Brain pericyte (primary cell): ENCODE results near the gene PTPRD.

Experiments
- DNase-seq: peaks from one replicate; pipeline ENCODE4 v3.0.0-alpha.2; 2012; ENCODE audit warnings: low read depth, low spot score

Gene PTPRD

DNA sequence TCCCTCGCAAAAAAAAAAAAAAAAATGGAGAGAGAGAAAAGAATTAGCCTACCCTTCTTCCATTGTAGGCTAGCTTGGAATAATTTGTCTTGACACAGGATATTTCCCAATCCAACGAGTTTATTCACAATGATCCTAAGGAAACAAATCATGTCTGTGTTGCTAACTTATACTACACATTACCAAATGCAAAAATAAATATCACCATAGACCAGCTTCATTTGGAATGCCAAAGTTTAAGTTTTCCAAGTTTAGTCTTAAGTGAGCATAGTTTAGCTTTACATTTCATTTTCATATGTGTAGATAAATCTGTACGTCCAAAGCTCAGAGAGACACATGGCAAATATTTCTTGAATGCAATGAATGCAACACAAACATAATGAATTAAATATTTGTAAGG is 1707.1 kb downstream of the PTPRD start:
- DNase-seq: no peak

GRCh38 chr9:8904771-8905515 is 1707.9 kb downstream of the PTPRD start:
- no peak for DNase-seq

DNA sequence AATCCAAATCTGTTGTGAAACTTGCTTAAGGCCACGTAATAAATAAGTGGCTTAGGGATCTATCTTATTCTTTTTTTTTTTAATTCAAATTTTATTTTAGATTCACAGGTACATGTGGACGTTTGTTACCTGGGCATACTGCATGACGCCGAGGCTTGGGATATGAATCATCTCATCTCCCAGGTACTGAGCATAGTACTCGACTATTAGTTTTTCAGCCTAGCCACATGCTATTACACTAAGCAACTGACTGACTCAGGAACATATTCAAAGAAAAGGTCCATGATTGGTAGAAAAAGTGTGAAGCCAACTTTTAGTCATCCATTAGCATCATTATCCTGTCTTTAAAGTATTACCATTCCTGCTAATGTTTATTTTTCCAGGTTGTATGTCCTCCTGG is 1709.7 kb downstream of the PTPRD start:
- no peak for DNase-seq

DNA sequence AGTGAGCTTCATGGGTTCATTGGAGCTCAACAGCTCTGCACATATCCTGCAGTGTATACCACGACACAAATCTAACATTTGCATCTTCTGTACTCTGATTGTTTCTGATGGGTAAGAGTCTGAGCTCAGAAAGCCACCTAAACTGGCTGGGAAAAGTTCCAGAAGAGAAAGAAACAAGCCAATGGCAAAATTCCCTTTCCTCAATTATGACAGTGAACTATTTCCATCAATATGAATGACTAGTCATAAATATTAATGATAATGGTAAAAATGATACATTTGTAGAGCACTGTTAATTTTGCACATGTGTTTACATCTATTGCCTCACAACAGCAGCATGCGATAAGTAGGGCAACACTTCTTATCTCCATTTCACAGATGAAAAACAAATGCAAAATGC is 1711.7 kb downstream of the PTPRD start:
- DNase-seq: no peak

DNA sequence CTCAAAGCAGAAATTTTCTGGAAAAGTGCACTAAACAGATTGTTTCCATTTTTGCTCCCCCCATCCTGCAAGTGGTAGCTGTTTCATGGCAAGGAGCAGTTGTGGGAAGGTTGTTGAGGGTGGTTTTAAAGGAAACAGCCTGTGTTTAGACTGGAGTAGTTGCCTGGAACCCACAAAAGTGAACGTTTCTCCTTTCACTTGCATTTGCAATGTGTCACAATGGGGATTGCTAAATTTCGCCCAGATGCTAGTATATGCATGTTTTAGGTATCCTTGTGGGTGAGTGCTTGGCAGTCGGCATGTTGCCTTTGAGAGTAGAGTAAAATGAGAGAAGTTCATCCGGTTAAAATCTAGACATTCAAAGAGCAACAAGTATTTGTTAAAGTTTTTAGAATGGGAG is 1713.3 kb downstream of the PTPRD start:
- DNase-seq: no peak

GRCh38 chr9:8895861-8896224 is 1717.0 kb downstream of the PTPRD start:
- no peak for DNase-seq

GRCh38 chr9:8895106-8895860 is 1717.5 kb downstream of the PTPRD start:
- DNase-seq: no peak

- no peak for DNase-seq
Measured at GRCh38 chr9:8890695-8891094, 1722.1 kb downstream of the PTPRD start.

GRCh38 chr9:8889100-8889499 is 1723.7 kb downstream of the PTPRD start:
- no peak for DNase-seq

DNA sequence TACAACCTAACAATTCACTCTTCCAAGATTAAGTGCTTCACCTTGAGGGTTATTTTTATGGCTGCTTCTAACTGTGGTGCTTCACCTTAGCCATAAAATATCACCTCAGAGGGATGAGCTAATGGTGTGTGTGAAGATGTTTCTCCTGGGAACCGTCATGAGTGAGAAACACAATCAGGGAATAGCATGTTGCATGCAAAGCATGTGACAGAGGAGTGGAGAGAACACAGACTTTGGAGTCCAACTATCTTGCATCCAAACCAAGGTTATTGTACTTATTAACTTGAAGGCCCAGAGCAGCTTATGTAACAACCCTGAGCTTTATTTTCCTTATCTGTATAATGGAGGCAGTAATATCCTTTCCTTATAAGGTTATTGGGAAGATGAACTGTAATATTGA is 1724.2 kb downstream of the PTPRD start:
- no peak for DNase-seq

- no peak for DNase-seq
Measured at GRCh38 chr9:8887369-8887768, 1725.4 kb downstream of the PTPRD start.

- DNase-seq: no peak
Measured at GRCh38 chr9:8883321-8883720, 1729.5 kb downstream of the PTPRD start.

DNA sequence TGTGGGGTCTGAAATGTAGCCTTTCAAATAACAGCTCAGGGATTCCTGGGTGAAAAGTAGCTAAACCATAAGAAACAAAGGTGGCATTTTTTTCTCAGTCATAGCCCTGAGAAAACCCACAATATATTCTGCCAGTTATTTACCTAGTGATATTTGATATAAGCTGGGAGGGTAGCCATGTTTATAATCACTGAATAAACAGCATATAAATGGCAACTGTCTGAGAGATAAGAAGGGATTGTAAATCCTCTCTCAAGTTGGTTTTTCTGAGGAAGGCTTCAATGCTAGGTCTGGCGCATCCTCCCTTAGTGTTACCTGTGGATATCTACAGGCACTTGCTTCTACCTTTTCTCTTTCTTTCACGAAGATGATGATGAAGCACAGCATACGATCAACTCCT is 1732.7 kb downstream of the PTPRD start:
- DNase-seq: no peak

DNA sequence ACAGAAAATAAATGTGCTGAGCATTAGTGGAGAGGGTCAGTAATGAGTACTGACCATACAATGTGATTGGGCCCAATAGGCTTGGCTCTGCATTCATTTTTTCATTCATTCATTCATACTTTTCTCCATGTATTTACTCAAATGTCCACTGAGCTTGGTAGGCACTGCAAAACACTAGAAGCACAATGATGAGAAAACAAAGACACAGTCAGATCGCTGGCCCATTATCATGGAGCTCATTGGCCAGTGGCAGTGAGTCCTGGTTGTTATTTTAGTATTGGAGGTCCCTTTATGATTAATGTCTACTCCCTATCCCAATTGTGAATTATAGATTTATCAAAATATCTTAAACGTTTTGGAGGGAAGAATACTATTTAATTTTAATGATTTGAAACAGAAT is 1733.5 kb downstream of the PTPRD start:
- no peak for DNase-seq

- DNase-seq: no peak
Measured at GRCh38 chr9:8877753-8878494, 1734.9 kb downstream of the PTPRD start.

DNA sequence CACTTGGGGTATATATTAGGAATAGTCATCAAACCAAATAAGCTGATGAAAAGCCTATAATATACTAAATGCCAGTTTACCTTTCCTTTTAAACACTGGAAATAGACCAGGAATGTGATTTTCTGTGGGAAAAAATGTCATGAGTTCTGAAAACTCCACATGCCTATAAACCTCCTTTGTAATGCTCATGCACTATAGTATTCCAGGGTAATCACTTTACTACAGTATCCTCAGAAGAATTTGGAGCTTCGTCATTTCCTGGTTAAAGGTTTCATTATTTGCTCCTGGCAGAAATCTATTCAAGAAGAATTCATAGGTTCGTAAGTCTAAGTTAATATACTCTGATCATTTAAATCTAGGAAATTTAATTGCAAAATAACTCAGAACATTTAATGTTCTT is 1736.5 kb downstream of the PTPRD start:
- DNase-seq: no peak

- DNase-seq: no peak
Measured at GRCh38 chr9:8874482-8874881, 1738.3 kb downstream of the PTPRD start.

GRCh38 chr9:8872802-8873201 is 1740.0 kb downstream of the PTPRD start:
- no peak for DNase-seq

DNA sequence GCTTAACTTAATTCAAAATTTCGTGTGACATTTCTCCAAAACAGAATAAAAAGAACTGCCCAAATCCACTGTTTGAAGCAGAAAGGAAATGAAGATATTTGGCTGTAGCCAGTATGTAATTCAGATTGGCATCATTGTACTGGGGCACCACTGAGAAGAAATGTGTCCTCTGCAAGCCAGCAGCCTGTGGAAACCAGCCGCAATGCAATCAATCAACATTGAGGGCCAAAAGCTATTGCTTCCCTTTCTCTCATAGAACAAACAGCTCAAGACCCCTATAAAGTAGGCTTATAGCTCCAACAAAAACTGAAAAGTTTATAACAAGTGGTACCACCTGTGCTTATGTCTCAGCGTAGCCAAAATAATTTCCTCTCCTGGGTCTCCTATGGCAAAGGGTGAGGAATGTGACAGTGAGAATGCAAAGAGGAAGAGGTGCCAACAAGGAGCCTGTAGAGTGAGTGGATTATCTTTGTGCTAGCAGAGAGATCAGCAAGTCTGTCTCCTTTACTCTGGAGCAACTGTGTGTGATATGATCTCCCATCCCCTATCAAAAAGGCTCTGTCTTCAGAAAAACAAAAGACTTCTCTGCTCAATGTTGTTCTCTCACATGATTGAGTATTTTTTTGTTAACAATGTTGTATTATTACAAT is 1740.9 kb downstream of the PTPRD start:
- no peak for DNase-seq

DNA sequence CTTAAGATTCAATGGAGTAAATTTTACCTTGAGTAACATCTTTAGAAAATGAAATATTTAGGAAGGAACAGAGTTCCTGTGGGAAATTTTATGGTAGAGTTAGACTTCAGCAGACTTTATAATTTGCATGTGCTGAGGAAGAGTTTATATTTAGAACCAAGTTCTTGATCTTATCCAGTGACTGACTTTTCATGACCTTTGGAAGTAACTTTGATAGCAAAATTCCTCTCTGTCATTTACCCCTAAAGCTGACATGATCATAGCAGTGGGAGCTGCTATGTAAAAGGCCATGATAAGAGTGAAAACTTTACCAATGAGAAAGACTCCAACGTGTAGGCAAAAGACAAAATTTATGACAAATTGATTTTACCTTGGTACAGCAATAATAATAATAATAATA is 1741.4 kb downstream of the PTPRD start:
- no peak for DNase-seq

- no peak for DNase-seq
Measured at GRCh38 chr9:8869812-8870211, 1743.0 kb downstream of the PTPRD start.

- no peak for DNase-seq
Measured at GRCh38 chr9:8868632-8869031, 1744.2 kb downstream of the PTPRD start.
